ENCODE results near the gene EXD3. TPM values are rescaled to one million over a fixed set of nuclear protein-coding genes. Genes with fewer than 3 reads are reported as not detected.

The EXD3 gene
- total RNA-seq, 5 donors from 2014 or later (not counting 1 experiment from before 2014, with no cell fraction given), result 18.5 to 43.8 (median 38.0) TPM

GRCh38 chr9:137409515-137409914 is 13.4 kb downstream of the EXD3 start:
- Histone ChIP-seq H3K4me1 (ENCODE audit: control insufficient read depth in 1 of 2, extremely low read depth in 1 of 2, insufficient read depth in 2 of 2, low read length in 2 of 2) (peaks cover 0 to 33% of the 10 kb centered on the region in 2 experiments), H3K27me3 (replicated peaks in 1 of 2; ENCODE audit: control insufficient read depth in 2 of 2, extremely low read depth in 1 of 2, insufficient read depth in 2 of 2, low read length in 1 of 2) (peaks cover 0 to 35% of the 10 kb centered on the region in 2 experiments), H3K9me3 (no peaks in the 10 kb centered on the region), H3K27ac (ENCODE audit: low read length) (no peak overlapping the region), H3K36me3 (ENCODE audit: control insufficient read depth in 2 of 2, extremely low read depth in 1 of 2, insufficient read depth in 1 of 2, low read length in 1 of 2) (no peaks in the 10 kb centered on the region), H3K4me3 (ENCODE audit: control insufficient read depth in 1 of 2, extremely low read depth in 1 of 2, low read length in 1 of 2) (no peak overlapping the region)
- ChIA-PET CTCF (no interaction called here), POLR2A (no interaction called here)
- peaks cover 3% of the 10 kb centered on the region for H3K36me3 Mint-ChIP-seq
- 94% methylated on average over 11 of the region's 11 CpGs for WGBS (ENCODE audit: insufficient coverage)
- H3K27ac Mint-ChIP-seq, result no peak overlapping the region
- H3K9me3 Mint-ChIP-seq, result no peaks in the 10 kb centered on the region
- ATAC-seq (replicated peaks in 1 of 4) (no peak), DNase-seq (no peak)
- peaks cover 0 to 3% of the 10 kb centered on the region in 2 donors for H3K27me3 Mint-ChIP-seq
- peaks cover 8 to 25% (median 10%) of the 10 kb centered on the region in 3 donors for H3K4me1 Mint-ChIP-seq
- H3K4me3 Mint-ChIP-seq, result no peak overlapping the region

- no peak overlapping the region for H3K4me3 Mint-ChIP-seq
- Histone ChIP-seq H3K9me3 (no peaks in the 10 kb centered on the region), H3K27ac (ENCODE audit: low read length) (no peak overlapping the region), H3K36me3 (ENCODE audit: control insufficient read depth in 2 of 2, extremely low read depth in 1 of 2, insufficient read depth in 1 of 2, low read length in 1 of 2) (no peaks in the 10 kb centered on the region), H3K4me1 (ENCODE audit: control insufficient read depth in 1 of 2, extremely low read depth in 1 of 2, insufficient read depth in 2 of 2, low read length in 2 of 2) (peaks cover 0 to 33% of the 10 kb centered on the region in 2 experiments), H3K27me3 (replicated peaks in 1 of 2; ENCODE audit: control insufficient read depth in 2 of 2, extremely low read depth in 1 of 2, insufficient read depth in 2 of 2, low read length in 1 of 2) (peaks cover 0 to 35% of the 10 kb centered on the region in 2 experiments), H3K4me3 (ENCODE audit: control insufficient read depth in 1 of 2, extremely low read depth in 1 of 2, low read length in 1 of 2) (no peak overlapping the region)
- peaks cover 6 to 21% (median 8%) of the 10 kb centered on the region in 3 donors for H3K4me1 Mint-ChIP-seq
- no peaks in the 10 kb centered on the region for H3K9me3 Mint-ChIP-seq
- POLR2A ChIA-PET, result no interaction called here
- DNase-seq, result no peak
- CTCF ChIA-PET, result interaction anchor here in 1 of 2 donors (0.6 kb wide), 1 partner anchor 115 kb away, joined by 8 read pairs; no protein-coding TSS in a partner anchor
- peaks cover 0 to 3% of the 10 kb centered on the region in 2 donors for H3K27me3 Mint-ChIP-seq
- H3K36me3 Mint-ChIP-seq, result peaks cover 3% of the 10 kb centered on the region
- 97% methylated on average over 17 of the region's 24 CpGs for WGBS (ENCODE audit: insufficient coverage)
- H3K27ac Mint-ChIP-seq, result no peak overlapping the region
- no peak for ATAC-seq (replicated peaks in 1 of 4)
Observed at GRCh38 chr9:137408651-137409405, 14.1 kb downstream of the EXD3 start.

- H3K36me3 Mint-ChIP-seq, result peaks cover 3% of the 10 kb centered on the region
- peaks cover 0 to 3% of the 10 kb centered on the region in 2 donors for H3K27me3 Mint-ChIP-seq
- ChIA-PET CTCF (no interaction called here), POLR2A (no interaction called here)
- H3K27me3 ChIP-seq (replicated peaks in 1 of 2; ENCODE audit: control insufficient read depth in 2 of 2, extremely low read depth in 1 of 2, insufficient read depth in 2 of 2, low read length in 1 of 2), result peaks cover 0 to 35% of the 10 kb centered on the region in 2 experiments
- H3K36me3 ChIP-seq (ENCODE audit: control insufficient read depth in 2 of 2, extremely low read depth in 1 of 2, insufficient read depth in 1 of 2, low read length in 1 of 2), result no peaks in the 10 kb centered on the region
- peak overlapping the region in 1 of 3 donors; percentile 31 for H3K4me3 Mint-ChIP-seq
- 78% methylated on average over 21 of the region's 31 CpGs for WGBS (ENCODE audit: insufficient coverage)
- H3K4me1 Mint-ChIP-seq, result peaks cover 2 to 14% (median 8%) of the 10 kb centered on the region in 3 donors
- DNase-seq (no peak), ATAC-seq (replicated peaks in 1 of 4) (no peak)
- peaks cover 0 to 33% of the 10 kb centered on the region in 2 experiments for H3K4me1 ChIP-seq (ENCODE audit: control insufficient read depth in 1 of 2, extremely low read depth in 1 of 2, insufficient read depth in 2 of 2, low read length in 2 of 2)
- no peak overlapping the region for H3K27ac Mint-ChIP-seq
- no peaks in the 10 kb centered on the region for H3K9me3 ChIP-seq
- no peaks in the 10 kb centered on the region for H3K9me3 Mint-ChIP-seq
- H3K27ac ChIP-seq (ENCODE audit: low read length), result no peak overlapping the region
- no peak overlapping the region for H3K4me3 ChIP-seq (ENCODE audit: control insufficient read depth in 1 of 2, extremely low read depth in 1 of 2, low read length in 1 of 2)
Observed at GRCh38 chr9:137407590-137408300, 15.2 kb downstream of the EXD3 start.

GRCh38 chr9:137406876-137407589 is 15.9 kb downstream of the EXD3 start:
- H3K9me3 ChIP-seq, result no peaks in the 10 kb centered on the region
- peaks cover 0 to 31% of the 10 kb centered on the region in 2 experiments for H3K4me1 ChIP-seq (ENCODE audit: control insufficient read depth in 1 of 2, extremely low read depth in 1 of 2, insufficient read depth in 2 of 2, low read length in 2 of 2)
- ATAC-seq (replicated peaks in 1 of 4), result peak; percentile 90 to 97 (median 92)
- no peaks in the 10 kb centered on the region for H3K36me3 ChIP-seq (ENCODE audit: control insufficient read depth in 2 of 2, extremely low read depth in 1 of 2, insufficient read depth in 1 of 2, low read length in 1 of 2)
- H3K4me3 Mint-ChIP-seq, result no peak overlapping the region
- no peaks in the 10 kb centered on the region for H3K9me3 Mint-ChIP-seq
- ChIA-PET CTCF (no interaction called here), POLR2A (no interaction called here)
- DNase-seq, result peak; percentile 24 to 76 (median 59)
- WGBS (ENCODE audit: insufficient coverage), result 2% methylated on average over 55 of the region's 63 CpGs
- H3K27me3 Mint-ChIP-seq, result peaks cover 0 to 3% of the 10 kb centered on the region in 2 donors
- H3K27me3 ChIP-seq (replicated peaks in 1 of 2; ENCODE audit: control insufficient read depth in 2 of 2, extremely low read depth in 1 of 2, insufficient read depth in 2 of 2, low read length in 1 of 2), result peaks cover 0 to 35% of the 10 kb centered on the region in 2 experiments
- peak overlapping the region in 1 of 2 donors; percentile 19 for H3K4me3 ChIP-seq (ENCODE audit: control insufficient read depth in 1 of 2, extremely low read depth in 1 of 2, low read length in 1 of 2)
- peaks cover 10% of the 10 kb centered on the region for H3K36me3 Mint-ChIP-seq
- H3K27ac ChIP-seq (ENCODE audit: low read length), result no peak overlapping the region
- peaks cover 2 to 16% (median 8%) of the 10 kb centered on the region in 3 donors for H3K4me1 Mint-ChIP-seq
- no peak overlapping the region for H3K27ac Mint-ChIP-seq

DNA sequence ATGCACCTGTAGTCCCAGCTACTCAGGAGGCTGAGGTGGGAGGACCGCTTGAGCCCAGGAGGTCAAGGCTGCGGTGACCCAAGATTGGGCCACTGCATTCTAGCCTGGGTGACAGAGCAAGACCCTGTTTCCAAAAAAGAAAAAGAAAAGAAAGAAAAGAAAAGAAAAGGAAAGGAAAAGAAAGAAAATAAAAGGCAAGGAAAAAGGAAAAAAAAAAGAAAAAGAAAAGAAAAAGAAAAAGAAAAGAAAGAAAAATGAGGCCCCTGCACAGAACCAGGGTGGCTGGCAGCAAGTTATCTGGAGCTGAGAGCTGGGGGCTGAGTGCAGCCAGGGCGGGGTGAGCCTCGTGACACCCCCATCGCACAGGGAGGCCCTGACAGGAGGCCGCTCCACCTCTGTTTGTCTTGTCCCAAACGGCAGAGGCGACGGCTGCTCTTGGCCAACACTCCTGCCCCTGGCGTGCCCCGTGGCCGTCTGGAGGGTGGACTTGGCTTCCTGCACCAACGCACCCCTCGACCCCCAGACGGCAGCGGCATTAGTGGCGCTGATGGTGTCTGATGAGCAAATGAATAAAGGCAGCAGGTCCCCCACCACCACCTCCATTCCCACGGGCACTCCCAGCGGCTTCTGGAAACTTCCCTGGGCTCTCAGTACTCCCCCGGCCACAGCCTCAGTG is 16.7 kb downstream of the EXD3 start:
- Histone ChIP-seq H3K36me3 (ENCODE audit: control insufficient read depth in 2 of 2, extremely low read depth in 1 of 2, insufficient read depth in 1 of 2, low read length in 1 of 2) (no peaks in the 10 kb centered on the region), H3K4me3 (ENCODE audit: control insufficient read depth in 1 of 2, extremely low read depth in 1 of 2, low read length in 1 of 2) (no peak overlapping the region), H3K27me3 (replicated peaks in 1 of 2; ENCODE audit: control insufficient read depth in 2 of 2, extremely low read depth in 1 of 2, insufficient read depth in 2 of 2, low read length in 1 of 2) (peaks cover 0 to 34% of the 10 kb centered on the region in 2 experiments), H3K27ac (ENCODE audit: low read length) (no peak overlapping the region), H3K4me1 (ENCODE audit: control insufficient read depth in 1 of 2, extremely low read depth in 1 of 2, insufficient read depth in 2 of 2, low read length in 2 of 2) (peaks cover 0 to 23% of the 10 kb centered on the region in 2 experiments), H3K9me3 (no peaks in the 10 kb centered on the region)
- DNase-seq, result no peak
- peaks cover 10% of the 10 kb centered on the region for H3K36me3 Mint-ChIP-seq
- ChIA-PET CTCF (no interaction called here), POLR2A (no interaction called here)
- H3K4me3 Mint-ChIP-seq, result peak overlapping the region in 2 of 3 donors; percentile 6 to 65
- H3K27me3 Mint-ChIP-seq, result peaks cover 0 to 3% of the 10 kb centered on the region in 2 donors
- H3K4me1 Mint-ChIP-seq, result peaks cover 2 to 14% (median 8%) of the 10 kb centered on the region in 3 donors
- ATAC-seq (replicated peaks in 1 of 4), result no peak
- no peaks in the 10 kb centered on the region for H3K9me3 Mint-ChIP-seq
- 87% methylated on average over 17 of the region's 20 CpGs for WGBS (ENCODE audit: insufficient coverage)
- no peak overlapping the region for H3K27ac Mint-ChIP-seq

- Histone ChIP-seq H3K9me3 (no peaks in the 10 kb centered on the region), H3K4me3 (ENCODE audit: control insufficient read depth in 1 of 2, extremely low read depth in 1 of 2, low read length in 1 of 2) (no peak overlapping the region), H3K4me1 (ENCODE audit: control insufficient read depth in 1 of 2, extremely low read depth in 1 of 2, insufficient read depth in 2 of 2, low read length in 2 of 2) (peaks cover 0 to 18% of the 10 kb centered on the region in 2 experiments), H3K36me3 (ENCODE audit: control insufficient read depth in 2 of 2, extremely low read depth in 1 of 2, insufficient read depth in 1 of 2, low read length in 1 of 2) (no peaks in the 10 kb centered on the region), H3K27me3 (replicated peaks in 1 of 2; ENCODE audit: control insufficient read depth in 2 of 2, extremely low read depth in 1 of 2, insufficient read depth in 2 of 2, low read length in 1 of 2) (peaks cover 0 to 31% of the 10 kb centered on the region in 2 experiments), H3K27ac (ENCODE audit: low read length) (no peak overlapping the region)
- ATAC-seq (replicated peaks in 1 of 4) (no peak), DNase-seq (no peak)
- H3K4me1 Mint-ChIP-seq, result peaks cover 2 to 14% (median 8%) of the 10 kb centered on the region in 3 donors
- WGBS (ENCODE audit: insufficient coverage), result 92% methylated on average over 10 of the region's 11 CpGs
- peaks cover 10% of the 10 kb centered on the region for H3K36me3 Mint-ChIP-seq
- no peaks in the 10 kb centered on the region for H3K9me3 Mint-ChIP-seq
- no peak overlapping the region for H3K27ac Mint-ChIP-seq
- ChIA-PET POLR2A (no interaction called here), CTCF (no interaction called here)
- H3K27me3 Mint-ChIP-seq, result peaks cover 0 to 3% of the 10 kb centered on the region in 2 donors
- H3K4me3 Mint-ChIP-seq, result peak overlapping the region in 2 of 3 donors; percentile 13 to 65
Observed at GRCh38 chr9:137405677-137406081, 17.3 kb downstream of the EXD3 start.
